Left ventricle myocardium inferior (tissue), 1 donor: ENCODE data around the gene EIF2B4. TPM values are rescaled to one million over a fixed set of nuclear protein-coding genes. Genes with fewer than 3 reads are reported as not detected.

Experiments used
- DNase-seq: peaks from one replicate; pipeline ENCODE4 v3.0.0-alpha.2; 2020
- H3K27ac ChIP-seq: fragments of 200-600 bp; replicated peaks from 2 replicates; pipeline ENCODE4 v1.8.0; 2021
- H3K27me3 ChIP-seq: fragments of 200-600 bp; 2 replicates; pipeline ENCODE4 v1.8.0; 2021; ENCODE audit warnings: low read depth
- H3K36me3 ChIP-seq: fragments of 200-600 bp; 2 replicates; pipeline ENCODE4 v1.8.0; 2021
- H3K4me1 ChIP-seq: fragments of 200-600 bp; 2 replicates; pipeline ENCODE4 v1.8.0; 2021
- H3K4me3 ChIP-seq: fragments of 200-600 bp; 2 replicates; pipeline ENCODE4 v1.8.0; 2021; ENCODE audit warnings: mild to moderate bottlenecking, moderate library complexity
- H3K9me3 ChIP-seq: fragments of 200-600 bp; replicated peaks from 2 replicates; pipeline ENCODE4 v1.8.0; 2021
- CTCF ChIP-seq: fragments of 200-600 bp; IDR thresholded peaks from 2 replicates; pipeline ENCODE4 v1.8.0; 2021; ENCODE audit warnings: antibody characterized with exemption, mild to moderate bottlenecking, borderline replicate concordance
- intact Hi-C: fragments of 100-400 bp; cut with micrococcal nuclease; formaldehyde crosslinking; loops from one replicate; pipeline ENCODE4 v1.11.0; 2022
- total RNA-seq: library from RNA; stranded (reverse); fragmentation: NEBNext Ultra II Directional; extraction: Animal tissue kit (Norgen Biotek cat#: 25700); gene quantifications from one replicate; pipeline ENCODE4 v1.2.1, GENCODE V29; 2021
- donor health status: DM: no; HTN: yes; CAD: no; lungs with severe emphysema.

The EIF2B4 gene
- total RNA-seq, 1 donor from 2014 or later, result 34.1 TPM

- Histone ChIP-seq H3K4me1 (peaks cover 53% of the 10 kb centered on the region), H3K27ac (no peak overlapping the region), H3K36me3 (peaks cover 63% of the 10 kb centered on the region), H3K9me3 (no peaks in the 10 kb centered on the region), H3K4me3 (no peak overlapping the region), H3K27me3 (no peaks in the 10 kb centered on the region)
- intact Hi-C loops, result no loop called here
- no peak for TF ChIP-seq CTCF
- no peak for DNase-seq
Measured at GRCh38 chr2:27376151-27376865, 6.2 kb upstream of the EIF2B4 start.

- no peaks in the 10 kb centered on the region for H3K9me3 ChIP-seq
- no peak overlapping the region for H3K27ac ChIP-seq
- intact Hi-C loops, result no loop called here
- H3K4me3 ChIP-seq, result no peak overlapping the region
- peaks cover 54% of the 10 kb centered on the region for H3K4me1 ChIP-seq
- peaks cover 63% of the 10 kb centered on the region for H3K36me3 ChIP-seq
- no peak for TF ChIP-seq CTCF
- H3K27me3 ChIP-seq, result no peaks in the 10 kb centered on the region
- no peak for DNase-seq
Measured at GRCh38 chr2:27375513-27376099, 5.5 kb upstream of the EIF2B4 start.

- H3K36me3 ChIP-seq, result peaks cover 64% of the 10 kb centered on the region
- H3K27me3 ChIP-seq, result no peaks in the 10 kb centered on the region
Measured at GRCh38 chr2:27373567-27373966, 3.4 kb upstream of the EIF2B4 start.

DNA sequence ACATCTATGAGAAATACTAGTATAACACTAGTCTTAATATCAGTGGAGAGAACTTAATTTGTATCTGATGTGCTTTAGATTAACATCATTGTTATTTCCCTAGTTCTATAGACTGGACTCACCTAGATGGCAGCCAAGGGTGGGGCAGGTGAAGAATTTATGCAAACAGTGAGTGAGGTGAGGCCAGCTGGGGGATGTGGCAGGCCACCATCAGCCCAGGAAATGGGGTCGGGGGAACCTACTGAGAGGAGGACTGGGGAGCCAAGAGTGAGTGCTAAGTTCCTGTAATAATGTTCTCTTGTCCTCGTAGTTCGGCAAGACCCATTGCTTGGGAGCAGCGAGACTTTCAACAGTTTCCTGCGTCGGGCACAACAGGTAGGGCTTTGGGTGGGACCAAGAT lies 2.8 kb upstream of the EIF2B4 start:
- Histone ChIP-seq H3K36me3 (peaks cover 64% of the 10 kb centered on the region), H3K27ac (no peak overlapping the region), H3K27me3 (no peaks in the 10 kb centered on the region), H3K4me1 (peaks cover 48% of the 10 kb centered on the region), H3K4me3 (no peak overlapping the region), H3K9me3 (no peaks in the 10 kb centered on the region)
- TF ChIP-seq CTCF, result no peak
- no peak for DNase-seq
- intact Hi-C loops, result no loop called here

More at GRCh38 chr2:27373567-27373966, 3.4 kb upstream of the EIF2B4 start:
- H3K4me1 ChIP-seq, result peaks cover 53% of the 10 kb centered on the region
- H3K4me3 ChIP-seq, result no peak overlapping the region
- H3K9me3 ChIP-seq, result no peaks in the 10 kb centered on the region
- no peak for DNase-seq
- H3K27ac ChIP-seq, result no peak overlapping the region
- intact Hi-C loops, result no loop called here
- no peak for TF ChIP-seq CTCF

GRCh38 chr2:27370816-27371620 lies 880 bp upstream of the EIF2B4 start:
- Histone ChIP-seq H3K27me3 (no peaks in the 10 kb centered on the region), H3K27ac (peak overlapping the region; percentile 97), H3K9me3 (no peaks in the 10 kb centered on the region), H3K4me3 (peak overlapping the region; percentile 89), H3K4me1 (peaks cover 47% of the 10 kb centered on the region), H3K36me3 (peaks cover 64% of the 10 kb centered on the region)
- intact Hi-C loops, result no loop called here
- TF ChIP-seq CTCF, result no peak
- DNase-seq, result peak; percentile 39
